Tibial nerve (tissue), 4 donors: ENCODE data around the gene TANC1. TPM values are rescaled to one million over a fixed set of nuclear protein-coding genes. Genes with fewer than 3 reads are reported as not detected.

Experiments used
- DNase-seq, 2 donors: peaks; one replicate each; pipeline ENCODE4 v3.0.0-alpha.2; 2019; ENCODE audit warnings: low spot score in 2 of 2
- H3K27ac ChIP-seq, 4 donors: fragments of 200-600 bp; sonication (generic) in 3 of 4; one replicate each; pipeline ENCODE4 v1.5.1; 2017 to 2019; ENCODE audit warnings: mild to moderate bottlenecking in 1 of 4
- H3K27me3 ChIP-seq, 2 donors: fragments of 200-600 bp; sonication (generic) in 1 of 2; one replicate each; pipeline versions ENCODE4 v1.5.1 to v1.6.0; 2017 to 2019
- H3K36me3 ChIP-seq, 3 donors: fragments of 200-600 bp; sonication (generic); one replicate each; pipeline ENCODE4 v1.5.1; 2018 to 2019
- H3K4me1 ChIP-seq, 4 donors: fragments of 200-600 bp; sonication (generic) in 3 of 4; one replicate each; pipeline ENCODE4 v1.5.1; 2017 to 2019
- H3K4me3 ChIP-seq, 4 donors: fragments of 200-600 bp; sonication (generic) in 3 of 4; one replicate each; pipeline ENCODE4 v1.5.1; 2017 to 2019; ENCODE audit warnings: mild to moderate bottlenecking in 1 of 4, moderate library complexity in 1 of 4
- H3K9me3 ChIP-seq, 4 donors: fragments of 200-600 bp; sonication (generic) in 3 of 4; one replicate each; pipeline ENCODE4 v1.5.1; 2017 to 2019
- CTCF ChIP-seq, 5 experiments: fragments of 200-600 bp in 3 of 5; fragments of 450-650 bp in 2 of 5; sonication (generic) in 3 of 5; IDR thresholded peaks; one replicate each; pipeline ENCODE4 v1.5.1; 2016 to 2019; ENCODE audit warnings: antibody characterized with exemption in 5 of 5, mild to moderate bottlenecking in 3 of 5, moderate library complexity in 2 of 5
- EP300 ChIP-seq, 2 donors: sonication (generic); formaldehyde crosslinking; IDR thresholded peaks; one replicate each; pipeline ENCODE4 v1.6.1; 2017; ENCODE audit warnings: antibody characterized with exemption in 2 of 2, mild to moderate bottlenecking in 1 of 2
- POLR2A ChIP-seq, 2 donors: fragments of 450-650 bp; IDR thresholded peaks; one replicate each; pipeline ENCODE4 v1.6.1; 2017; ENCODE audit warnings: antibody characterized with exemption in 2 of 2, mild to moderate bottlenecking in 2 of 2, moderate library complexity in 2 of 2
- WGBS, 2 donors: methylation state at CpG; one replicate each; pipeline ENCODE4 v1.1.5; 2018; 5-methylcytosine and 5-hydroxymethylcytosine counted together
- total RNA-seq, 4 donors: library from RNA; depleted of rRNA; stranded (reverse); fragments of >200 nt; gene quantifications; one replicate each; pipeline ENCODE4 v1.1.0, GENCODE V29; 2016

Gene TANC1
- total RNA-seq, 4 donors from 2014 or later, result 43.5 to 66.3 (median 57.6) TPM

GRCh38 chr2:159145745-159146354, 177.4 kb downstream of the TANC1 start:
- TF ChIP-seq POLR2A (IDR thresholded peaks at IDR 0.05), result no peak
- no peak for TF ChIP-seq EP300 (IDR thresholded peaks at IDR 0.05)
- TF ChIP-seq CTCF (IDR thresholded peaks at IDR 0.05), result no peak
- Histone ChIP-seq H3K9me3 (no peaks in the 10 kb centered on the region), H3K36me3 (peaks cover 0 to under 1% (median 0%) of the 10 kb centered on the region in 3 donors), H3K27me3 (no peaks in the 10 kb centered on the region), H3K4me1 (peaks cover 0 to 42% (median 12%) of the 10 kb centered on the region in 4 donors), H3K4me3 (no peak overlapping the region), H3K27ac (no peak overlapping the region)
- no peak for DNase-seq
- 91 to 96% methylated on average over 5 of the region's 5 CpGs for WGBS, 2 donors

GRCh38 chr2:159146996-159147666, 178.7 kb downstream of the TANC1 start:
- 52 to 60% methylated on average over 14 of the region's 14 CpGs for WGBS, 2 donors
- Histone ChIP-seq H3K4me1 (peaks cover 0 to 43% (median 12%) of the 10 kb centered on the region in 4 donors), H3K4me3 (no peak overlapping the region), H3K27me3 (no peaks in the 10 kb centered on the region), H3K27ac (peak overlapping the region in 2 of 4 donors; percentile 21 to 31), H3K36me3 (peaks cover 0 to 8% (median 0%) of the 10 kb centered on the region in 3 donors), H3K9me3 (no peaks in the 10 kb centered on the region)
- no peak for TF ChIP-seq EP300 (IDR thresholded peaks at IDR 0.05)
- no peak for TF ChIP-seq CTCF (IDR thresholded peaks at IDR 0.05)
- TF ChIP-seq POLR2A (IDR thresholded peaks at IDR 0.05), result no peak
- DNase-seq, result no peak

- Histone ChIP-seq H3K27ac (peak overlapping the region in 1 of 4 donors; percentile 31), H3K36me3 (peaks cover 0 to 13% (median 0%) of the 10 kb centered on the region in 3 donors), H3K9me3 (no peaks in the 10 kb centered on the region), H3K27me3 (no peaks in the 10 kb centered on the region), H3K4me3 (no peak overlapping the region), H3K4me1 (peaks cover 0 to 43% (median 12%) of the 10 kb centered on the region in 4 donors)
- TF ChIP-seq CTCF (IDR thresholded peaks at IDR 0.05), result no peak
- TF ChIP-seq EP300 (IDR thresholded peaks at IDR 0.05), result no peak
- no peak for TF ChIP-seq POLR2A (IDR thresholded peaks at IDR 0.05)
- DNase-seq, result no peak
- 77 to 78% methylated on average over 3 of the region's 3 CpGs for WGBS, 2 donors
These were observed 179.2 kb downstream of the TANC1 start for GRCh38 chr2:159147690-159148089.

GRCh38 chr2:159148901-159149300, 180.5 kb downstream of the TANC1 start:
- TF ChIP-seq POLR2A (IDR thresholded peaks at IDR 0.05), result no peak
- no peak for TF ChIP-seq EP300 (IDR thresholded peaks at IDR 0.05)
- no peak for TF ChIP-seq CTCF (IDR thresholded peaks at IDR 0.05)
- Histone ChIP-seq H3K4me3 (no peak overlapping the region), H3K9me3 (no peaks in the 10 kb centered on the region), H3K4me1 (peaks cover 0 to 46% (median 12%) of the 10 kb centered on the region in 4 donors), H3K27me3 (no peaks in the 10 kb centered on the region), H3K27ac (no peak overlapping the region), H3K36me3 (peaks cover 0 to 25% (median 0%) of the 10 kb centered on the region in 3 donors)
- no peak for DNase-seq
- 58 to 62% methylated on average over 8 of the region's 8 CpGs for WGBS, 2 donors

GRCh38 chr2:159149747-159150146, 181.3 kb downstream of the TANC1 start:
- Histone ChIP-seq H3K4me1 (peaks cover 0 to 46% (median 12%) of the 10 kb centered on the region in 4 donors), H3K9me3 (no peaks in the 10 kb centered on the region), H3K36me3 (peaks cover 0 to 28% (median 0%) of the 10 kb centered on the region in 3 donors), H3K4me3 (no peak overlapping the region), H3K27me3 (no peaks in the 10 kb centered on the region), H3K27ac (no peak overlapping the region)
- WGBS, 2 donors, result 62 to 65% methylated on average over 2 of the region's 2 CpGs
- no peak for TF ChIP-seq CTCF (IDR thresholded peaks at IDR 0.05)
- TF ChIP-seq EP300 (IDR thresholded peaks at IDR 0.05), result no peak
- no peak for TF ChIP-seq POLR2A (IDR thresholded peaks at IDR 0.05)
- no peak for DNase-seq
